ENCODE results near the gene TTN. TPM values are rescaled to one million over a fixed set of nuclear protein-coding genes. Genes with fewer than 3 reads are reported as not detected.

TTN gene
- total RNA-seq, 2 donors from 2014 or later = 1,330 to 3,257 TPM

DNA sequence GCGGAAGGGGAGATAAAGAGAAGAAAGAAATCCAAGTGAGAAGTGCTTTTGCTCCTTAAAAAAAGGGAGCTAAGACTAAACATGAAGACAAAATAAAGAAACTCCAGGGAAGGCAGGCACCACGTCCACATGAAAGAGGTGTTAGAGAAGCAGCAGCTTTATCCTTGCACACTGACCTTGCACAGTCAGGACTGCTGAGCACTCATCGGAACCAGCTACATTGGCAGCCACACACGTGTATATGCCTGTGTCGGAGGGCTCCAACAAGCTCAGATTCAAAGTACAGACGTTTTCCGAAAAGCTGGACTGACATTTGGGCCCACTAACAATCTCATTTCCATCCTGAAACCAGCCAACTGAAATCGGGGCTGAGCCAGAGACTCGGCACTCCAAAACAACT, 88.2 kb downstream of the TTN start:
- DNase-seq (ENCODE audit: low spot score) = no peak
- Histone ChIP-seq H3K36me3 (peaks cover 99% of the 10 kb centered on the region), H3K27me3 (no peaks in the 10 kb centered on the region), H3K4me3 (no peak overlapping the region), H3K9me3 (no peaks in the 10 kb centered on the region), H3K4me1 (peaks cover 0 to 8% of the 10 kb centered on the region in 2 donors), H3K27ac (peak overlapping the region in 1 of 2 donors; percentile 30)
- TF ChIP-seq, protein P1, sequence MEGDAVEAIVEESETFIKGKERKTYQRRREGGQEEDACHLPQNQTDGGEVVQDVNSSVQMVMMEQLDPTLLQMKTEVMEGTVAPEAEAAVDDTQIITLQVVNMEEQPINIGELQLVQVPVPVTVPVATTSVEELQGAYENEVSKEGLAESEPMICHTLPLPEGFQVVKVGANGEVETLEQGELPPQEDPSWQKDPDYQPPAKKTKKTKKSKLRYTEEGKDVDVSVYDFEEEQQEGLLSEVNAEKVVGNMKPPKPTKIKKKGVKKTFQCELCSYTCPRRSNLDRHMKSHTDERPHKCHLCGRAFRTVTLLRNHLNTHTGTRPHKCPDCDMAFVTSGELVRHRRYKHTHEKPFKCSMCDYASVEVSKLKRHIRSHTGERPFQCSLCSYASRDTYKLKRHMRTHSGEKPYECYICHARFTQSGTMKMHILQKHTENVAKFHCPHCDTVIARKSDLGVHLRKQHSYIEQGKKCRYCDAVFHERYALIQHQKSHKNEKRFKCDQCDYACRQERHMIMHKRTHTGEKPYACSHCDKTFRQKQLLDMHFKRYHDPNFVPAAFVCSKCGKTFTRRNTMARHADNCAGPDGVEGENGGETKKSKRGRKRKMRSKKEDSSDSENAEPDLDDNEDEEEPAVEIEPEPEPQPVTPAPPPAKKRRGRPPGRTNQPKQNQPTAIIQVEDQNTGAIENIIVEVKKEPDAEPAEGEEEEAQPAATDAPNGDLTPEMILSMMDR (IDR thresholded peaks at IDR 0.05) = no peak

DNA sequence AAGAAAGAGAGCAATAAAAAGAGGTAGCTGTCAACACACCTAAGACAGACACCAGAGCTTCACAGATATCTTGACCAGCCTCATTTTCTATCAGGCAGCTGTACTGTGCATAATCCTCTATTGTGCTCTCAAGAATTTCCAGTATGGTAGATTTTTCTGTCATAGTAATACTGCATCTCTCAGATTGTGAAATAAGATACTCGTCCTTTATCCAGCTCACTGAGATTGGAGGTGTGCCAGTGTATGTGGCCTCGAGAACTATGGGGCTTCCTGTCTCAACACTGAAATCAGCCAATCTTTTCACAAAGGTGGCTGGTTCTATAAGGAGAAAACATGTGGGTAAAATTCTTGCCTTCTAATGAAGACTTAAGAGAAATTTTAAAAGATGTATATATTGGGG, 88.9 kb downstream of the TTN start:
- H3K27me3 ChIP-seq = no peaks in the 10 kb centered on the region
- DNase-seq (ENCODE audit: low spot score) = no peak
- peaks cover 0 to 8% of the 10 kb centered on the region in 2 donors for H3K4me1 ChIP-seq
- no peak overlapping the region for H3K27ac ChIP-seq
- no peak overlapping the region for H3K4me3 ChIP-seq
- no peaks in the 10 kb centered on the region for H3K9me3 ChIP-seq
- TF ChIP-seq, protein P1 (IDR thresholded peaks at IDR 0.05) = no peak
- H3K36me3 ChIP-seq = peaks cover 99% of the 10 kb centered on the region

DNA sequence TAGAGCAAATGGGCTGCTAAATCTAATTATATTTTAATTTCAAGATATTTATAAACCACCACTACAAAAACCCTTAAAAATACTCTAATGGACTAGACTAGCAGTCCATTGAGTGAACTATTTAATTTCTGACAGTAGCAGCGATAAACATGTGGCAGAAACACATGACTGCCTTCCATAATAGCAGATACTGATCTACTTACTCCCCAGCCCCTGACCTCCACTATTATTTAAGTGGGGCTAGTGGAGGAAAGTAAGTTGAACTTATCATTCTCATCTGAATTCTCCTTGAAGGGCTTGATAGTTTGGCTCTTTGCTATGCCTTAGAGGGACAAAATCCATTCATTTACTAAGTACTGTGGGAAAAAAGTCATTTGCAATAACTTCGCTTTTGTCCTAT, 90.8 kb downstream of the TTN start:
- DNase-seq (ENCODE audit: low spot score) = no peak
- TF ChIP-seq, protein P1 (IDR thresholded peaks at IDR 0.05) = no peak
- H3K4me1 ChIP-seq = peaks cover 0 to 8% of the 10 kb centered on the region in 2 donors
- H3K9me3 ChIP-seq = no peaks in the 10 kb centered on the region
- H3K36me3 ChIP-seq = peaks cover 99% of the 10 kb centered on the region
- no peaks in the 10 kb centered on the region for H3K27me3 ChIP-seq
- no peak overlapping the region for H3K27ac ChIP-seq
- H3K4me3 ChIP-seq = no peak overlapping the region

DNA sequence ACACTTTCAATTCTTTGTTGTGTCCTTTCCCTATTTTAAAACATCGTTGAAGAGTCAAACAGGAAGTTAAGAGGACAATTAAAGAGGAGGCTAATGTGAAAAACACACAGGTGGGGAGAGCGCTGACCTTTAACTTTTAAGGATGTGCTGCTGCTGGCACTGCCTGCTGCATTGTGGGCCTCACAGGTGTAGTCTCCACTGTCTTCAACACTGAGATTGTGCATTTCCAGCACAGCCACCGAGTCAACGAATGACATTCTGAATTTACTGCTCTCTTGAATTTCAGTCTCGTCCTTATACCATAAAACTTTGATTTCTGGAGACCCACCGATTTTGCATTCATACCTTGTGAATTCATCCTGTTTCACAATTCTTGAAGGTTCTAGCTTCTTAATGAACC, 91.9 kb downstream of the TTN start:
- Histone ChIP-seq H3K4me1 (peaks cover 0 to 8% of the 10 kb centered on the region in 2 donors), H3K36me3 (peaks cover 100% of the 10 kb centered on the region), H3K27ac (no peak overlapping the region), H3K4me3 (no peak overlapping the region), H3K9me3 (no peaks in the 10 kb centered on the region), H3K27me3 (no peaks in the 10 kb centered on the region)
- no peak for DNase-seq (ENCODE audit: low spot score)
- TF ChIP-seq, protein P1 (IDR thresholded peaks at IDR 0.05) = no peak

DNA sequence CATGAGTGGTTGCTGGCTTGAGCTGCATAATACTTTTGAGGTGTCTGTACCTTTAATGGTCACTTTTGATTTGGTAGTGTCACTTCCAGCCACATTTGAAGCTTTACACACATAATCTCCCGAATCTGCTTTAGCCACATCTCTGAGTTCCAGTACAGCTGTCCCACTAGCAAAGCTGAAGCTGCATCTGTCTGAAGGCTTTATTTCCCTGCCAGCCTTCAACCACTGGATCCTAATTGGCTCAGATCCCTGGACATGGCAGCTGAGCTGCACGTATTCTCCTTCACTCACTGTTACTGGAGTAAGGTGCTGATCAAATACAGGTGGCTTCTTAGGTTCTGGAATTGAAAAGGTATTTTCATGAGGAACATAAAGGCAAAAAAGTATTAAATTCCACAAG, 99.7 kb downstream of the TTN start:
- H3K9me3 ChIP-seq = no peaks in the 10 kb centered on the region
- H3K36me3 ChIP-seq = peaks cover 100% of the 10 kb centered on the region
- no peaks in the 10 kb centered on the region for H3K4me1 ChIP-seq
- no peaks in the 10 kb centered on the region for H3K27me3 ChIP-seq
- DNase-seq (ENCODE audit: low spot score) = no peak
- H3K27ac ChIP-seq = no peak overlapping the region
- H3K4me3 ChIP-seq = no peak overlapping the region
- TF ChIP-seq, protein P1 (IDR thresholded peaks at IDR 0.05) = no peak

DNA sequence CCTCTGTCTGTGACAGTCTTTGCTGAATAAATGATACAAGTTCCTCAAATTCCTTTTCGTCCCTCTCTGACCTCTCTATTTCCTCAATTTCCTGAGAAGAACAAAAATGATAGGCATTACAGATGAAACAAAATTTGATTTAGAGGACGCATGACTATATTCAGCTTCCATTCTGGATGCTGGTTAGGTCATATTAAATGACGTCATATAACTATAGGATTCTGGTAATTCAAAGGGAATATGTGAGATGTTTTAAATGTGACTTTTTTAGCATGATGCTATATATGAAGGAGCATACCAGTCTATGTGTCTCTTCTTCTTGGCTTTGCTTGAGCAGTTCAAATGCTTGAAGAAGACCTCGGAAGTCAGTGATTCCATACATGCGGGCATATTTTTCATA, 102.3 kb downstream of the TTN start:
- H3K36me3 ChIP-seq = peaks cover 100% of the 10 kb centered on the region
- TF ChIP-seq, protein P1 (IDR thresholded peaks at IDR 0.05) = no peak

More for the DNA sequence above, 102.3 kb downstream of the TTN start:
- Histone ChIP-seq H3K9me3 (no peaks in the 10 kb centered on the region), H3K27ac (no peak overlapping the region), H3K4me1 (no peaks in the 10 kb centered on the region), H3K4me3 (no peak overlapping the region), H3K27me3 (no peaks in the 10 kb centered on the region)
- DNase-seq (ENCODE audit: low spot score) = no peak

Data from right atrium auricular region (tissue), 2 donors.